Duodenal mucosa (tissue), 2 donors: ENCODE measurements around the gene UBAC2.
"Not testable (repeated sequence)": the region's sequence is repeated elsewhere in the genome, so short reads cannot be mapped to it uniquely, and the experiment has no call there.

ENCODE experiments used
- H3K27ac ChIP-seq: one replicate; pipeline ENCODE4 v1.7.0; 2013; ENCODE audit warnings: low read depth, low read length
- H3K27me3 ChIP-seq, 2 donors: one replicate each; pipeline ENCODE4 v1.7.0; 2013; ENCODE audit warnings: low read length in 2 of 2, control low read depth in 1 of 2; ENCODE audit not compliant: insufficient read depth in 2 of 2, control insufficient read depth in 1 of 2
- H3K36me3 ChIP-seq, 2 donors: one replicate each; pipeline ENCODE4 v1.7.0; 2013; ENCODE audit warnings: low read length in 2 of 2, control low read depth in 1 of 2; ENCODE audit not compliant: insufficient read depth in 2 of 2, control insufficient read depth in 1 of 2
- H3K4me1 ChIP-seq, 2 donors: one replicate each; pipeline ENCODE4 v1.7.0; 2013; ENCODE audit warnings: low read length in 2 of 2, control low read depth in 1 of 2; ENCODE audit not compliant: insufficient read depth in 2 of 2, control insufficient read depth in 1 of 2
- H3K4me3 ChIP-seq, 2 donors: one replicate each; pipeline ENCODE4 v1.7.0; 2013; ENCODE audit warnings: low read length in 2 of 2, low read depth in 1 of 2
- H3K9ac ChIP-seq, 2 donors: one replicate each; pipeline ENCODE4 v1.7.0; 2013; ENCODE audit warnings: low read length in 2 of 2, low read depth in 1 of 2
- H3K9me3 ChIP-seq, 2 donors: one replicate each; pipeline ENCODE4 v1.7.0; 2013; ENCODE audit warnings: low read length in 2 of 2, control low read depth in 1 of 2; ENCODE audit not compliant: control insufficient read depth in 1 of 2

The UBAC2 gene

DNA sequence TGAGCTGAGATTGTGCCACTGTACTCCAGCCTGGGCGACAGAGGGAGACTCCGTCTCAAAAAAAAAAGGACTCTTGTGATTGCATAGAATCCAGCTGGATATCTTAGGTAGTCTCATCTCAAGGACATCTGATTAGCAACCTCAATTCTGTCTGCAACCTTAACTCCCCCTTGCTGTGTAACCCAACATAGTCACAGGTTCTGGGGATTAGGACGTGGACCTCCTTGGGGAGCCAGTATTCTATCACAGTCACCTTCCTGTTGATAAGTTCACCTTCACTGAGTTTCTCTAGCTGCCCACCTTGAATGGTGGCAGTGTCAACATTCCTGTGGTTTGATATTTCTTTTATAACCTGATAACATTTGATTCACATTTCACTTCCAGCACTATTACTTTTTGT is 30.3 kb downstream of the UBAC2 start:
- Histone ChIP-seq H3K4me1 (peaks cover 8 to 32% of the 10 kb centered on the region in 2 donors), H3K9ac (no peak overlapping the region), H3K27me3 (no peaks in the 10 kb centered on the region), H3K27ac (no peak overlapping the region), H3K36me3 (no peaks in the 10 kb centered on the region), H3K4me3 (no peak overlapping the region), H3K9me3 (no peaks in the 10 kb centered on the region)

DNA sequence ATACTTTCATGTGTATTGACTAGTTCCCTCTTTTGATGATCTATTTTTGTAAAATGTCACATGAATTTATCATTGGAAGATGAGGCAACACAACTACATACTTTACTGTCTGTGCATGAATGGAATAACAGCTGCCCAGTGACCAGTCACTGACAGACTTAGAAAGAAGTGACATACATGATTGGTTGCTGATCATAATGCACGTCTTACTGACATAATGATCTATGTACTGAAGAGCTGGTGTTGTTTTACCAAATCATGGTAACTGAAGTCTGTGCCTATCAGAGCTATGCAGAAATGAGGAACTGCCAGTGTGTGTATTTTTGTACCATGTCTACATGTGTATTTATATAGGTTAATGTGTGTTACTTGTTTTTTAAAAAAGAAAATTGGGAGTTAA is 31.1 kb downstream of the UBAC2 start:
- no peak overlapping the region for H3K4me3 ChIP-seq
- H3K9ac ChIP-seq: no peak overlapping the region
- H3K27ac ChIP-seq: no peak overlapping the region
- H3K9me3 ChIP-seq: no peaks in the 10 kb centered on the region
- H3K27me3 ChIP-seq: no peaks in the 10 kb centered on the region
- H3K36me3 ChIP-seq: no peaks in the 10 kb centered on the region
- peaks cover 8 to 25% of the 10 kb centered on the region in 2 donors for H3K4me1 ChIP-seq

DNA sequence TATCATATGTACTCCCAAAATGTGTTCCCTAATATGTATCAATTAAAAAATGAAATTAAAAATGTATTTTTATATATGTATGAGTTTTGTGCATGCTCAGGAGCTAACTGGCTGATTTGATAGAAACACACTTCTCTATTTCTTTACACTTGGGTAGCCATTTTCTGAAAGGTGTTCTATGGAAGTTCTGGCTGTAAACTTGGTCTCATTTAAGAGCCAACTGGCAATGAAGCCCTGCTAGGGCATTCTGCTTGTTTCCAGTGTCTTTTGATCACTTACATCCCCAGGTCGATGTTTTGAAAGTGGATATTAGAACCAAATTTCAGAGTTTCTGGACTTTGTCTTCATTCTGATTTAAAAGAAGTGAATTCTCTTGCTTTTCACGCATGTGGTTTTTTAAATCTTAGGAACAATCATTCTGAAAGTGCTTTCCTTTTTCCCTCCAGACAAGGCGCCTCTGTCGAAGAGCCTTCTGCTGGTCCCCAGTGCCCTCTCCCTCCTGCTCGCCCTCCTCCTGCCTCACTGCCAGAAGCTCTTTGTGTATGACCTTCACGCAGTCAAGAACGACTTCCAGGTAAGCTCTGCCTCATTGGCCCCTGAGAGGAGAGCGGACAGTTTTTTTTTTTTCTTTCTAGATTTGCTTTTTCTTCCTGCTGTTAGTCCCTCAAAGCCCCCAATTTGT is 37.5 kb downstream of the UBAC2 start:
- Histone ChIP-seq H3K4me1 (peaks cover 0 to 14% of the 10 kb centered on the region in 2 donors), H3K4me3 (peak overlapping the region; percentile 30 to 40), H3K9me3 (no peaks in the 10 kb centered on the region), H3K27ac (peak overlapping the region; percentile 5), H3K27me3 (no peaks in the 10 kb centered on the region), H3K36me3 (peaks cover 9 to 17% of the 10 kb centered on the region in 2 donors), H3K9ac (peak overlapping the region; percentile 48 to 58)

DNA sequence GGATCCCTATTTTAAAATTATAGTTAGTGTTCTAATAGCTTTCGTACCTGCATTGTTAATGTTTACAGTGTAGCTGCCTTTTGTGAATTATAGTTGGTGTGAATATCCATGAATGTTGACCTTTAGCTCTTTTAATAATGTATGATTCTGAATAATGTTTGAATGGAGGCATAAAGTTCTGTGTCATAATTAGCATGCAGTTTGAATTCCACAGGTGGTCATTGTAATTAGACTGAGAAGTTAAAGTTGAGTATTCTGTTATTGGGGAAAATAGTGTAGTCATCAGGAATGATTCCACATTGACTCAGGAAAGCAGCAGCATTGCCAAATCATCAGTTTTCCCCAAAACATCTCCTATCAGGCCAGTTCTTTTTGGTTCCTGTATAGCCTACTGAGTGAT is 45.4 kb downstream of the UBAC2 start:
- H3K4me3 ChIP-seq: no peak overlapping the region
- no peaks in the 10 kb centered on the region for H3K27me3 ChIP-seq
- H3K9ac ChIP-seq: no peak overlapping the region
- H3K4me1 ChIP-seq: no peaks in the 10 kb centered on the region
- peaks cover 6 to 11% of the 10 kb centered on the region in 2 donors for H3K36me3 ChIP-seq
- no peak overlapping the region for H3K27ac ChIP-seq
- no peaks in the 10 kb centered on the region for H3K9me3 ChIP-seq

DNA sequence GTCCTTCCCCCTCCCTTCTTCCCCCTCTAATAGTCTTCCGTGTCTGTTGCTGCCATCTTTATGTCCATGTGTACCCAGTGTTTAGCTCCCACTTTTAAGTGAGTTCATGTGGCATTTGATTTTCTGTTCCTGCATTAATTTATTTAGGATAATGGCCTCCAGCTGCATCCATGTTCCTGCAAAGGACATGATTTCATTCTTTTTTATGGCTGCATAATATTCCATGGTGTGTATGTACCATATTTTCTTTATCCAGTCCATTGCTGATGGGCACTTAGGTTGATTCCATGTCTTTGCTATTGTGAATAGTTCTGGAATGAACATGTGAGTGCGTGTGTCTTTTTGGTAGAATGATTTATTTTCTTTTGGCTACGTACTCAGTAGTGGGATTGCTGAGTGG is 48.5 kb downstream of the UBAC2 start:
- H3K36me3 ChIP-seq: peaks cover 6 to 11% of the 10 kb centered on the region in 2 donors
- not testable (repeated sequence) for H3K27me3 ChIP-seq, H3K4me1 ChIP-seq, H3K27ac ChIP-seq, H3K9ac ChIP-seq, H3K4me3 ChIP-seq, H3K9me3 ChIP-seq

DNA sequence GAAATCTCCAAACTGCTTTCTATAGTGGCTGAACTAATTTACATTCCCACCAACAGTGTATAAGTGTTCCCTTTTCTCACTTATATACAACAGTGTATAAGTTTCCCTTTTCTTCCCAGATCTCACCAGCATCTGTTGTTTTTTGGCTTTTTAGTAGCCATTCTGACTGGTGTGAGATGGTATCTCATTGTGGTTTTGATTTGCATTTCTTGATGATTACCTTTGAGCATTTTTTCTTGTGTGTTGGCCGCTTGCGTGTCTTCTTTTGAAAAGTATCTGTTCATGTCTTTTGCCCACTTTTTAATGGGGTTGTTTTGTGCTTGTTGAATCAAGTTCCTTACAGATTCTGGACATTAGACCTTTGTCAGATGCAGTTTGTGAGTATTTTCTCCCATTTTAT is 49.0 kb downstream of the UBAC2 start:
- H3K4me1 ChIP-seq, H3K27me3 ChIP-seq, H3K9ac ChIP-seq, H3K9me3 ChIP-seq, H3K27ac ChIP-seq, H3K4me3 ChIP-seq: not testable (repeated sequence)
- peaks cover 6 to 11% of the 10 kb centered on the region in 2 donors for H3K36me3 ChIP-seq

DNA sequence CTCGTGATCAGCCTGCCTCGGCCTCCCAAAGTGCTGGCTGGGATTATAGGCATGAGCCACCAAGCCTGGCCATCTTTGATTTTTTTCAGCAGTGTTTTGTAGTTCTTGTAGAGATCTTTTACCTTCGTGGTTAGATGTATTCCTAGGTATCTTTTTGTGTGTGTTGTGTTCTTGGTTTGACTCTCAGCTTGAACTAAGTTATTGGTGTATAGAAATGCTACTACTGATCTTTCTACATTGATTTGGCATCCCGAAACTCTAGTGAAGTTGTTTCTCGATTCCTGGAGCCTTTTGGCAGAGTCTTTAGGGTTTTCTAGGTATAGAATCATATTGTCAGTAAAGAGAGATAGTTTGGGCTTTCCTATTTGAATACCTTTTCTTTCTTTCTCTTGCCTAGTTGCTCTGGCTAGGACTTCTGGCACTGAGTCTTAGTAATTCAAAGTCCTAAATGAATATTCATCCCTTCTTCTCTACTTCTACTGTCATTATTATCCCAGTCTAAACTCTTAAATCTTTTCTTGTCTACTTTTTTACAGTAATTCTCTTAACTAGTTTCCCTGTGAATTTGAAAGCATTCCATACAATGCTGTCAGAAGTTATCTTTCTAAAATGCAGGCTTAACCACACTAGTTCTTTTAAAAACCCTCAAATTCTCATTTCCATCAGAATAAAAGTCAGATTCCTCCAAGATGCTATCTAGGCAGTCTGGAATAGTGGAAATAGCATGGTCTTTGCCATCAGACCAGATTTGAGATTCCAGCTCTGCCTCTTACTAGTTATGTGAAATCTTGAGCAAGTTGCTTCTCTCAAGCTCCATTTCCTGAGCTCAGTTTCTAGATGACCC is 50.5 kb downstream of the UBAC2 start:
- Histone ChIP-seq H3K4me3 (no peak overlapping the region), H3K27me3 (no peaks in the 10 kb centered on the region), H3K9me3 (no peaks in the 10 kb centered on the region), H3K27ac (no peak overlapping the region), H3K36me3 (peaks cover 14 to 15% of the 10 kb centered on the region in 2 donors), H3K9ac (no peak overlapping the region), H3K4me1 (no peaks in the 10 kb centered on the region)

DNA sequence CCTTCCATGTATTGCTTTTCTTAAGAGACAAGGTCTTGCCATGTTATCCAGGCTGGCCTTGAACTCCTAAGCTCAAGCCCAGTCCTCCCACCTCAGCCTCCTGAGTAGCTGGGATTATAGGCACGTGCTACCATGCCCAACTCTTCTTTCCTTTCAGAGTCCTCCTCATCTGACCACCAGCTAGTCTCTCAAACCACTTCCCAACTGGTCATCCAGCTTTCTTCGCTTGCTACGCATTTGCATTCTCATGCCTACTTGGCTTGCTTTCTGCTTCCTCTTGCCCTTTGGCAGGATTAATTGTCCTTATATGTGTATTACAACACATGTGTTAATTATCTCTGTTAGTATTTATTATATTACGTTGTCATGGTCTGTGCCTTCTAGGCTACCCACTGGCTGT is 51.3 kb downstream of the UBAC2 start:
- Histone ChIP-seq H3K27ac (no peak overlapping the region), H3K4me1 (no peaks in the 10 kb centered on the region), H3K9me3 (no peaks in the 10 kb centered on the region), H3K9ac (no peak overlapping the region), H3K36me3 (peaks cover 10 to 15% of the 10 kb centered on the region in 2 donors), H3K27me3 (no peaks in the 10 kb centered on the region), H3K4me3 (no peak overlapping the region)

DNA sequence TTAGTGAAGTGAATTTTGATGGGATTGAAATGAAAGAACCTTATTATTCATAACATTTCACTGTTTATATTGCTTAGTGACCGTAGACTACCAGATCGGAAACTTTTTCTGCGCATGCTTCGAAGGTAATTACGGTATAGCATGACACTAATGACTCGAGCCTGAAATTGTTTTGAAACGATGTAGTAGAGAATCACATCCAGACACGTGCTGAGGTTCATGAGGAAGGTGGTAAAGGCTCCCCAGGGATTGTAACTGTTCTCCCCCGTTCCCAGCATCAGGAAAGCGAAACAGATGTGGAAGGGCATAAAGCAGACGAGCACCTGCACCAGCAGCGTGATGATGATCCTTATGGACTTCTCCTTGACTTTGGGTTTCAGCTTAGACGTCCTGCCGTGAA is 54.2 kb downstream of the UBAC2 start:
- no peak overlapping the region for H3K4me3 ChIP-seq
- peaks cover 10 to 12% of the 10 kb centered on the region in 2 donors for H3K36me3 ChIP-seq
- H3K4me1 ChIP-seq: peaks cover 0 to 8% of the 10 kb centered on the region in 2 donors
- no peak overlapping the region for H3K27ac ChIP-seq
- H3K27me3 ChIP-seq: no peaks in the 10 kb centered on the region
- no peaks in the 10 kb centered on the region for H3K9me3 ChIP-seq
- H3K9ac ChIP-seq: no peak overlapping the region

DNA sequence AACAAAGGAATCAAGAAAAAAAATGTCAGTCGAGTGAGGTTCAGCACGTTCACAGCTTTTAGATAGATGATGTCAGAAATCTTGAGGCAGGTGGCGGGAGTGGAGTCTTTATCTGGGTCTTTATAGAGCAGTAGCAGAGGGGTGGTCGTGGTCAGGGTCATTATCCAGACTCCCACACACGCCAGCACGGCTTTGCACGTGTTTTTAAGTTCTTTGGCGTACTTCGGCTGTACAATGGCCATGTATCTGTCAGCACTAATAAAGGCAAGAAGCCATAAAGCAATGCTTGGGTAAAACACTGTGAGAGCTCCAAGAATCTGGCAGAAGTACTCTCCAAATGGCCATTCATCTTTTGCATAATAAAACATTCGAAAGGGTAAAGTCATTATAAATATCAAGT is 54.6 kb downstream of the UBAC2 start:
- Histone ChIP-seq H3K27me3 (no peaks in the 10 kb centered on the region), H3K4me1 (peaks cover 0 to 8% of the 10 kb centered on the region in 2 donors), H3K4me3 (no peak overlapping the region), H3K27ac (no peak overlapping the region), H3K9ac (no peak overlapping the region), H3K9me3 (no peaks in the 10 kb centered on the region), H3K36me3 (peaks cover 10 to 13% of the 10 kb centered on the region in 2 donors)
